ENCODE results near the gene RFX4.

DNA sequence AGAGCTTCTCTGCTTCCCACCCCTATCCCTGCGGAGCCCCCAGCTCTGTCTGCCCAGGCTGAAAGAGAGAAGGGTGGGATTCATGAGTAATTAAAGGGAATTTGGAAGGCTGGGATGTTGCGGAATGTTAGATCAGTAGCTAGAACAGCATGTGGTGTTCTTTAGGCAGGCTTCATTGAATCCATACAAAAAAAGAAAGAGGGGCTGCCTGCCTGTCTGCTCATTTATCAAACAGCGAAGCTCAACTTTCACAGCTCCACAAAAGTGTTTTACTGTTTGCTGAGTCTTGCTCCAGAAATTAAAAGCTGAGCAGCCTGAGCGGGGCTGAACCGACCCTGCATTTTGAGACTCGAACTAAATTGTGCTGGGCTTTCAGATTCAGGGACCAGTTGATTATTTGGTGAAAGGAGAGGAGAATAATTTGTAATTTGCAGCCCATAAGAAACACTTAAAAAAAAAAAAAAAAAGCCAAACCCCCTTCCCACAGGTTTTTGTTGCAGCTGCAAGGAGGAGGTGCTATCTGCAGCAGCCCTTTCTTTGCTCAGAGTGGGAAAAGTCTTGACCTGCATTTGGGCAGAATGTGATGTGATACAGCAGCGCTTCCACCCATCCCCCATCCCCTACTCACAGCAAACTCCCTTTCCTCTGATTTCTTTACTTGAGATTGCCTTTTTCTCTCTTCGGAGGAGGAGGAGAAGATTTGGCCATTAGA is 89.7 kb downstream of the RFX4 start:
- TF ChIP-seq, protein P1, sequence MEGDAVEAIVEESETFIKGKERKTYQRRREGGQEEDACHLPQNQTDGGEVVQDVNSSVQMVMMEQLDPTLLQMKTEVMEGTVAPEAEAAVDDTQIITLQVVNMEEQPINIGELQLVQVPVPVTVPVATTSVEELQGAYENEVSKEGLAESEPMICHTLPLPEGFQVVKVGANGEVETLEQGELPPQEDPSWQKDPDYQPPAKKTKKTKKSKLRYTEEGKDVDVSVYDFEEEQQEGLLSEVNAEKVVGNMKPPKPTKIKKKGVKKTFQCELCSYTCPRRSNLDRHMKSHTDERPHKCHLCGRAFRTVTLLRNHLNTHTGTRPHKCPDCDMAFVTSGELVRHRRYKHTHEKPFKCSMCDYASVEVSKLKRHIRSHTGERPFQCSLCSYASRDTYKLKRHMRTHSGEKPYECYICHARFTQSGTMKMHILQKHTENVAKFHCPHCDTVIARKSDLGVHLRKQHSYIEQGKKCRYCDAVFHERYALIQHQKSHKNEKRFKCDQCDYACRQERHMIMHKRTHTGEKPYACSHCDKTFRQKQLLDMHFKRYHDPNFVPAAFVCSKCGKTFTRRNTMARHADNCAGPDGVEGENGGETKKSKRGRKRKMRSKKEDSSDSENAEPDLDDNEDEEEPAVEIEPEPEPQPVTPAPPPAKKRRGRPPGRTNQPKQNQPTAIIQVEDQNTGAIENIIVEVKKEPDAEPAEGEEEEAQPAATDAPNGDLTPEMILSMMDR (conservative IDR thresholded peaks at IDR 0.05; ENCODE audit: low read depth, low read length): no peak
- TF ChIP-seq EZH2 (IDR thresholded peaks at IDR 0.05; ENCODE audit: borderline replicate concordance, low read depth, low read length, poor library complexity, severe bottlenecking): no peak

Data from A673 (cell line).